ENCODE data around the gene HMGB2.

DNA sequence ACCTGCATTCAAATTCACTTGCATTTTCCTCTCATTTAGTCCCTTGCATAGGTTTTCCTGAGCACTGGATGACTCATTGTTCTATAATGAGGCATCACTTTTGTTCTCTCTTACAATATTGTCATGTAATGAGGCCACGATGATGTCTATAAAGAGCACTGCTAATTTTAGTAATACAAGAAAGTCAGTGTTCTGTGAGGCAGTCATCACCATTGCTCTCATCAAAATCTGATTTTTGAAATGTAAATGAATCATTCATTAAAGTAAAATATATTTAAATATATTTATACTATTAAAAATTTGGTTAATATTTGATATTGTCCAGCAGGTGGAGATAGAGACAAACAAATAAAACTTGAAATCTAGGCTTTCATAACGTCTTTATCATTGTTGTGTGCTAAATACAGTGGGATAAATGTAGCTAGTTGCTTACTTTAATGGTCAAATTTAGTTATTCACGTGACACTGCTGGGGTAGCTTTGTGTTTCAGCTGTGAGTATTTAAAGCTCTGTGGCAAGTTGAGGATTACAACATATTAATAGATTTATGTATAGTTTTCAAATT lies 15.4 kb downstream of the HMGB2 start:
- TF ChIP-seq POLR2AphosphoS5 (IDR thresholded peaks at IDR 0.05; ENCODE audit: low read depth, low read length) = no peak
- TF ChIP-seq PAX5 (IDR thresholded peaks at IDR 0.05; ENCODE audit: insufficient read depth, low read length, severe bottlenecking) = no peak
- no peak for TF ChIP-seq TAF1 (IDR thresholded peaks at IDR 0.05; ENCODE audit: low read depth, low read length)
- no peak for TF ChIP-seq POLR2A (IDR thresholded peaks at IDR 0.05; ENCODE audit: low read depth, low read length)
- TF ChIP-seq POU2F2 (IDR thresholded peaks at IDR 0.05; ENCODE audit: low read depth, low read length) = no peak
- TF ChIP-seq SPI1 (IDR thresholded peaks at IDR 0.05; ENCODE audit: low read depth, low read length) = no peak

Measured in GM12891 (cell line).